ENCODE measurements around the gene HOXA4.

- TF ChIP-seq CTCF (IDR thresholded peaks at IDR 0.05) (no peak), POLR2A (IDR thresholded peaks at IDR 0.05) (no peak)
These were observed 18.7 kb downstream of the HOXA4 start for GRCh38 chr7:27111751-27112277.
